Smooth muscle cell (in vitro differentiated cells): Measurements from ENCODE around the gene LCA5. TPM values are rescaled to one million over a fixed set of nuclear protein-coding genes. Genes with fewer than 3 reads are reported as not detected.

Source experiments
- DNase-seq: peaks from one replicate; lab custom pipeline; 2025; ENCODE audit not compliant: unreplicated experiment; lab: John Stamatoyannopoulos, UW
- H2AFZ ChIP-seq: fragments of 200-600 bp; sonication (generic); 2 replicates; pipeline ENCODE4 v1.6.0; 2016; ENCODE audit warnings: antibody characterized with exemption, low read depth, mild to moderate bottlenecking
- H3F3A ChIP-seq: fragments of 200-600 bp; sonication (generic); 2 replicates; pipeline ENCODE4 v1.6.0; 2017; ENCODE audit warnings: antibody characterized with exemption, low read depth
- H3K27ac ChIP-seq: fragments of 200-600 bp; sonication (generic); 2 replicates; pipeline ENCODE4 v1.5.1; 2016; ENCODE audit warnings: low read depth, mild to moderate bottlenecking
- H3K27me3 ChIP-seq: fragments of 200-600 bp; sonication (generic); 2 replicates; pipeline ENCODE4 v1.6.1; 2016; ENCODE audit warnings: low read depth, mild to moderate bottlenecking
- H3K36me3 ChIP-seq: fragments of 200-600 bp; sonication (generic); 2 replicates; pipeline ENCODE4 v1.5.1; 2016; ENCODE audit warnings: low read depth
- H3K4me1 ChIP-seq: fragments of 200-600 bp; sonication (generic); 2 replicates; pipeline ENCODE4 v1.5.1; 2016; ENCODE audit warnings: low read depth
- H3K4me2 ChIP-seq: fragments of 200-600 bp; sonication (generic); 2 replicates; pipeline ENCODE4 v1.6.0; 2016; ENCODE audit warnings: mild to moderate bottlenecking
- H3K4me3 ChIP-seq: fragments of 200-600 bp; sonication (generic); 2 replicates; pipeline ENCODE4 v1.5.1; 2016; ENCODE audit warnings: mild to moderate bottlenecking
- H3K79me2 ChIP-seq: fragments of 200-600 bp; sonication (generic); 2 replicates; pipeline ENCODE4 v1.6.0; 2016; ENCODE audit warnings: low read depth, mild to moderate bottlenecking
- H3K9ac ChIP-seq: fragments of 200-600 bp; sonication (generic); 2 replicates; pipeline ENCODE4 v1.6.0; 2016; ENCODE audit warnings: low read depth
- H3K9me3 ChIP-seq: fragments of 200-600 bp; sonication (generic); replicated peaks from 2 replicates; pipeline ENCODE4 v1.5.1; 2016; ENCODE audit warnings: low read depth
- H4K20me1 ChIP-seq: fragments of 200-600 bp; sonication (generic); 2 replicates; pipeline ENCODE4 v1.6.0; 2016; ENCODE audit warnings: low read depth
- CTCF ChIP-seq: fragments of 200-600 bp; sonication (generic); IDR thresholded peaks from 2 replicates; pipeline ENCODE4 v1.5.1; 2017; ENCODE audit warnings: borderline replicate concordance, mild to moderate bottlenecking, antibody characterized with exemption; ENCODE audit not compliant: insufficient read depth, poor library complexity, severe bottlenecking
- WGBS: methylation state at CpG from one replicate; pipeline ENCODE4 v1.1.7; 2016; ENCODE audit warnings: low lambda C conversion rate; 5-methylcytosine and 5-hydroxymethylcytosine counted together
- polyA plus RNA-seq: library from polyadenylated mRNA; unstranded; fragments of >200 nt; fragmentation: Nextera tagmentation; extraction: Ambion mirVana; gene quantifications from 2 replicates; pipeline ENCODE4 v1.2.1, GENCODE V29; 2016
- total RNA-seq: library from RNA; depleted of rRNA; stranded (reverse); fragments of >200 nt; gene quantifications from 2 replicates; pipeline ENCODE4 v1.2.3, GENCODE V29; 2014

LCA5 gene
- total and polyA plus RNA-seq, 2 experiments from 2014 or later, result 3.0 to 8.9 TPM

- no peak overlapping the region for H3K4me2 ChIP-seq
These were observed 67.6 kb downstream of the LCA5 start for GRCh38 chr6:79469376-79470246.

GRCh38 chr6:79468587-79468986, 68.6 kb downstream of the LCA5 start:
- DNase-seq, result no peak
- Histone ChIP-seq H2AFZ (no peak overlapping the region), H3K9me3 (no peaks in the 10 kb centered on the region), H3K27me3 (no peaks in the 10 kb centered on the region), H3K36me3 (no peaks in the 10 kb centered on the region), H3K4me1 (peaks cover 7% of the 10 kb centered on the region), H3K4me3 (no peak overlapping the region), H3K4me2 (no peak overlapping the region), H4K20me1 (no peaks in the 10 kb centered on the region), H3K79me2 (no peaks in the 10 kb centered on the region), H3K27ac (no peak overlapping the region), H3K9ac (no peak overlapping the region), H3F3A (no peaks in the 10 kb centered on the region)
- no peak for TF ChIP-seq CTCF
- WGBS, result 84% methylated on average over 8 of the region's 8 CpGs

More at GRCh38 chr6:79469376-79470246, 67.6 kb downstream of the LCA5 start:
- TF ChIP-seq CTCF, result no peak
- no peak overlapping the region for H3K4me3 ChIP-seq
- no peak overlapping the region for H3K9ac ChIP-seq
- 69% methylated on average over 5 of the region's 5 CpGs for WGBS
- H3K9me3 ChIP-seq, result no peaks in the 10 kb centered on the region
- H3K27ac ChIP-seq, result no peak overlapping the region
- no peaks in the 10 kb centered on the region for H3K4me1 ChIP-seq
- no peaks in the 10 kb centered on the region for H3K79me2 ChIP-seq
- DNase-seq, result no peak
- H3K27me3 ChIP-seq, result no peaks in the 10 kb centered on the region
- H3K36me3 ChIP-seq, result no peaks in the 10 kb centered on the region
- H2AFZ ChIP-seq, result no peak overlapping the region
- no peaks in the 10 kb centered on the region for H4K20me1 ChIP-seq
- no peaks in the 10 kb centered on the region for H3F3A ChIP-seq

- WGBS, result 38% methylated on average over 2 of the region's 2 CpGs
These were observed 69.1 kb downstream of the LCA5 start for GRCh38 chr6:79468116-79468515.

More at GRCh38 chr6:79468116-79468515, 69.1 kb downstream of the LCA5 start:
- Histone ChIP-seq H3K79me2 (no peaks in the 10 kb centered on the region), H3K9me3 (no peaks in the 10 kb centered on the region), H4K20me1 (no peaks in the 10 kb centered on the region), H3F3A (no peaks in the 10 kb centered on the region), H3K4me3 (no peak overlapping the region), H3K9ac (no peak overlapping the region), H3K27me3 (no peaks in the 10 kb centered on the region), H2AFZ (no peak overlapping the region), H3K4me2 (no peak overlapping the region), H3K36me3 (no peaks in the 10 kb centered on the region), H3K4me1 (peaks cover 11% of the 10 kb centered on the region), H3K27ac (no peak overlapping the region)
- TF ChIP-seq CTCF, result no peak
- DNase-seq, result no peak
